ENCODE data around the gene GAK.

The GAK gene

GRCh38 chr4:951594-952468 lies 19.7 kb upstream of the GAK start:
- TF ChIP-seq CTCF (IDR thresholded peaks at IDR 0.05), result no peak

- no peak for TF ChIP-seq CTCF (IDR thresholded peaks at IDR 0.05)
Observed at GRCh38 chr4:951186-951585, 19.1 kb upstream of the GAK start.

- TF ChIP-seq CTCF (IDR thresholded peaks at IDR 0.05), result no peak
Observed at GRCh38 chr4:950136-951020, 18.3 kb upstream of the GAK start.

- no peak for TF ChIP-seq CTCF (IDR thresholded peaks at IDR 0.05)
Observed at GRCh38 chr4:949656-950055, 17.5 kb upstream of the GAK start.

GRCh38 chr4:948936-949300 lies 16.8 kb upstream of the GAK start:
- no peak for TF ChIP-seq CTCF (IDR thresholded peaks at IDR 0.05)

- TF ChIP-seq CTCF (IDR thresholded peaks at IDR 0.05), result no peak
Observed at GRCh38 chr4:948101-948935, 16.2 kb upstream of the GAK start.

- no peak for TF ChIP-seq CTCF (IDR thresholded peaks at IDR 0.05)
Observed at GRCh38 chr4:947491-947971, 15.4 kb upstream of the GAK start.

All from LNCAP (cell line).